ENCODE data around the gene SLC37A1.
A peak's percentile ranks its signal among the peaks of the same experiment; 100 is the strongest.

SLC37A1 gene

DNA sequence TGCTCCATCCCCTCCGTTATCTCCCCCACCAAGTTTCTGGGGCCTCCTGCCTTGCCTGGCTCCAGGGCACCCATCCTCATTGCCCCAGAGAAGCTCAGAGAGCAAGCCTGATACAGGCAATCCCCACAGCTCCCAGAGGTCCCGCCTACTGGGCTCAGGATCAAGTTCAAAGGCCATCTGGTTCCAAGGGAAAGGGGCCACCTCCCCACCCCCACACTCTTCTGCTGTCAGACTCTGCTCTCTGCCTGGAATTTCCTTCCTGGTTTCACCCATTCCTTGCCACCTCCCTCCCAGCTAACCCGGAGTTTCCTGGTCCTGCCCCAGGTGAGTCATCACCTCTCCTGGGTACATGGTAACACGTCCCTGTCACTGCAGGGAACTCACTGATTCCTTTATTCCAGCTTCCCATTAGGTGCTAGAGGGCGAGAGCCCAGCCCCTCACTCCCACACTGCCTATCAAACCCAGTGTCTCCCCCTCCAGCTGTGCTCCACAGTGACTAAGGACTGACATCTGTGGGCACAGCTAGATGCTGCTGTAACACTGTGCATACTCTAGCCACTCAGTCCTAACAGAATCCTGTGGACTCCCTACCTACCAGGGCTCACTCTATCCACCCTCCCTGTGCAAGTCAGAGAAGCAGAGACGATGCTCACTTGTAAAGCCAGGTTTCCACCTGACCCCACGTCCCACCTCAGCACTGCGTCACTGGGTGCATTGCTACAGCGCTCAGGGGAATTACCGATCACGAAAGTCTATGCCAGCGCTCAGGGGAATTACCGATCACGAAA lies 39.4 kb upstream of the SLC37A1 start:
- TF ChIP-seq, protein P1, sequence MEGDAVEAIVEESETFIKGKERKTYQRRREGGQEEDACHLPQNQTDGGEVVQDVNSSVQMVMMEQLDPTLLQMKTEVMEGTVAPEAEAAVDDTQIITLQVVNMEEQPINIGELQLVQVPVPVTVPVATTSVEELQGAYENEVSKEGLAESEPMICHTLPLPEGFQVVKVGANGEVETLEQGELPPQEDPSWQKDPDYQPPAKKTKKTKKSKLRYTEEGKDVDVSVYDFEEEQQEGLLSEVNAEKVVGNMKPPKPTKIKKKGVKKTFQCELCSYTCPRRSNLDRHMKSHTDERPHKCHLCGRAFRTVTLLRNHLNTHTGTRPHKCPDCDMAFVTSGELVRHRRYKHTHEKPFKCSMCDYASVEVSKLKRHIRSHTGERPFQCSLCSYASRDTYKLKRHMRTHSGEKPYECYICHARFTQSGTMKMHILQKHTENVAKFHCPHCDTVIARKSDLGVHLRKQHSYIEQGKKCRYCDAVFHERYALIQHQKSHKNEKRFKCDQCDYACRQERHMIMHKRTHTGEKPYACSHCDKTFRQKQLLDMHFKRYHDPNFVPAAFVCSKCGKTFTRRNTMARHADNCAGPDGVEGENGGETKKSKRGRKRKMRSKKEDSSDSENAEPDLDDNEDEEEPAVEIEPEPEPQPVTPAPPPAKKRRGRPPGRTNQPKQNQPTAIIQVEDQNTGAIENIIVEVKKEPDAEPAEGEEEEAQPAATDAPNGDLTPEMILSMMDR (IDR thresholded peaks at IDR 0.05; ENCODE audit: insufficient read depth, low read depth, low read length, missing control alignments), result no peak
- no peak overlapping the region; the same call in 1 of the 2 replicates for H3K4me3 ChIP-seq (ENCODE audit: low read depth, low read length)
- peak; percentile 72 for DNase-seq (ENCODE audit: low read depth)

GRCh38 chr21:42475036-42475435 lies 38.6 kb upstream of the SLC37A1 start:
- TF ChIP-seq, protein P1 (IDR thresholded peaks at IDR 0.05; ENCODE audit: insufficient read depth, low read depth, low read length, missing control alignments), result no peak
- DNase-seq (ENCODE audit: low read depth), result no peak
- peak overlapping the region; percentile 33 for H3K4me3 ChIP-seq (ENCODE audit: low read depth, low read length)

DNA sequence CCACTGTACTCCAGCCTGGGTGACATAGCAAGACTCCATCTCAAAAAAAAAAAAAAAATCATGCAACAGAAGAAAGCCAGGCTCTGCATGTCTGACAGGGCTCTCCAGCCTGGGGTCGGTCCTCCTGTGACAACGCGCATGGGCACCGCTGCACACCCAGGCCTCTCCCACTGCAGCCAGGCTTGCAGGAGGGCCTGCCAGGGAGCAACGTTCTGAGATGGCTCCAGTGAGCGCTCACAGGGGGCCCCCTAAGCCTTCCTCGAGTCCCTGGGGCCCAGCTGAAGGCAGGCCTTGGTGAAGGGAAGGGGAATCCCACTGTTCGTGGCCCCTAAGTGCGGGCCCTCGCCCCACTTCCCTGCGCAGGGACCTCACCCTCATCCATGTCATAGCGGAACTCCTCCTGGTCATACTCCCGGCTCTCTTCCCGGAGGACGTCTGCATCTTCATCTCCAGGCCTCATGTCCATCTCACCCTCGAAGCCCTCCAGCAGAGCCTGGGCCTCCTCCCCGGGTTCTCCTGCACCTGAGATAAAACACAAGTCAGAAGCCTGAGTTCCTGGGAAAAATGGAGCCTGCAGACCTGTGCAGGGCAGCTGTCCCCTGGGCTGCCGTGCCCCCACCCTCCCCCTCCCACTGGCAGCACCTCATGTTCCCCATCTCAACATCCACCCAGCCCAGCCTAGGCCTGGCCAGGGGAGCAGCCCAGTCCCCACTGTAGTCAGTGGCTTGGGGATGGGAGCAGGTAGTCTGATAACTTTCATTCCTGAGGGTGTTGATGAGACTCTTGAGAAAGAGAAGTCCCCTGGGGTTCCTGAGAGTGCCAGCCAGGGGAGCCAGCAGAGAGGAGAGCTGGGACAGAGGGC lies 37.9 kb upstream of the SLC37A1 start:
- peak overlapping the region; percentile 16; the same call in 1 of the 2 replicates for H3K4me3 ChIP-seq (ENCODE audit: low read depth, low read length)
- no peak for DNase-seq (ENCODE audit: low read depth)
- TF ChIP-seq, protein P1 (IDR thresholded peaks at IDR 0.05; ENCODE audit: insufficient read depth, low read depth, low read length, missing control alignments), result no peak

- TF ChIP-seq, protein P1 (IDR thresholded peaks at IDR 0.05; ENCODE audit: insufficient read depth, low read depth, low read length, missing control alignments), result no peak
- H3K4me3 ChIP-seq (ENCODE audit: low read depth, low read length), result no peak overlapping the region
- peak; percentile 49 for DNase-seq (ENCODE audit: low read depth)
Measured at GRCh38 chr21:42476388-42477331, 37.0 kb upstream of the SLC37A1 start.

DNA sequence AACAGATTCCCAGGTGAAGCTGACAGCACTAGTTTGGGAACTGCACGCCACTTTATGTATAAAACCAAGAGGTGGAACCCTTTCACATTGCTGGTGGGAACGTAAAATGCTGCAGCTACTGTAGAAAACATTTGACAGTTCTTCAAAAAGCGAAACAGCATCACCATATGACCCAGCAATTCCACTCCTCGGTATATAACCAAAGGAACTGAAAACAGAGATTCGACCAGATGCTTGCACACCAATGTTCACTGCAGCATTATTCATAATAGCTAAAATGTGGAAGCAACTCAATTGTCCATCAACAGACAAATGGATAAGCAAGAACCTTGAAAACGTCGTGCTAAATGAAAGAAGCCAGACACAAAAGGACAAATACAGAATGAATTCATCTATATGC lies 35.1 kb upstream of the SLC37A1 start:
- TF ChIP-seq, protein P1 (IDR thresholded peaks at IDR 0.05; ENCODE audit: insufficient read depth, low read depth, low read length, missing control alignments), result no peak
- DNase-seq (ENCODE audit: low read depth), result peak; percentile 86
- H3K4me3 ChIP-seq (ENCODE audit: low read depth, low read length), result no peak overlapping the region

DNA sequence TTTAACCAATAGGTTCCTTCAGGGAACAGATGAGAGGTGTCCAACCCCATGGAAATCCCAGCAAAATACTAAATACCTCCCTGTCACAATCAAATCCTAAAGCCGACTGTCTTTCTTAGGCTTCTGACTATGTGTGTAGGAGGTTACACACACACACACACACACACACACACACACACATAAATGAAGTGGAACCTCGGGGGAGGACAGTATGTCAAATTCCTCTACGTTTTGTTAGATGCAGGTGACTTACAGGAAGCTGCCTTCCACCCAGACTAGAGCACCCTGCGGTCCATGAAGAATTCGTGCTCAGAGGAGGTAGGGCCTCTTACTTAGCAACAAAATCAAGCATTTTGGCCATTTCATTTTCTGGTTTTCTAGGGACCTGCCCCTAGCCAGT lies 34.1 kb upstream of the SLC37A1 start:
- TF ChIP-seq, protein P1 (IDR thresholded peaks at IDR 0.05; ENCODE audit: insufficient read depth, low read depth, low read length, missing control alignments), result no peak
- no peak overlapping the region for H3K4me3 ChIP-seq (ENCODE audit: low read depth, low read length)
- DNase-seq (ENCODE audit: low read depth), result no peak

All from GM12865 (cell line).